Endothelial cell of umbilical vein (primary cell): Measurements from ENCODE around the gene ABCB9. TPM values are rescaled to one million over a fixed set of nuclear protein-coding genes. Genes with fewer than 3 reads are reported as not detected.

Experiments used
- BruUV-seq: library from RNA; stranded (reverse); fragments of 400-500 nt; replicated peaks from 2 replicates; lab custom pipeline; 2021; lab: Mats Ljungman, UMichigan
- CTCF ChIA-PET: fragments of 300-600, 350-600 bp; sonication (Branson Sonifier 250); formaldehyde crosslinking; loops from one replicate; lab custom pipeline; 2021; ENCODE audit warnings: antibody characterized with exemption, inconsistent platforms; lab: Charles Lee
- POLR2A ChIA-PET: fragments of 300-600, 350-600 bp; sonication (Branson Sonifier 250); formaldehyde crosslinking; loops from one replicate; lab custom pipeline; 2021; ENCODE audit warnings: antibody characterized with exemption, inconsistent platforms; lab: Charles Lee
- DNase-seq: peaks from one replicate; pipeline ENCODE4 v3.0.0-alpha.2; 2011; ENCODE audit warnings: low read depth, low spot score
- FAIRE-seq: peaks from 2 replicates; lab custom pipeline; 2011; peaks lifted over from hg19 to GRCh38; lab: Jason Lieb, UNC
- H2AFZ ChIP-seq: 2 replicates; pipeline ENCODE4 v1.6.0; 2012; ENCODE audit warnings: low read depth, low read length, control low read depth, inconsistent platforms
- H3K27ac ChIP-seq: 2 replicates; pipeline ENCODE4 v1.5.1; 2011; ENCODE audit warnings: low read depth, mild to moderate bottlenecking, control low read depth, low read length, moderate library complexity; ENCODE audit not compliant: insufficient read depth
- H3K27me3 ChIP-seq, 2 experiments: 2 replicates each; pipeline versions ENCODE4 v1.6.0 to v1.6.1; 2011; ENCODE audit warnings: low read length in 2 of 2, mixed read lengths in 1 of 2; ENCODE audit not compliant: control insufficient read depth in 2 of 2, insufficient read depth in 2 of 2
- H3K36me3 ChIP-seq, 2 experiments: 2 replicates in 1 of 2; 3 replicates in 1 of 2; pipeline ENCODE4 v1.5.1; 2011; ENCODE audit warnings: low read length in 2 of 2, mild to moderate bottlenecking in 1 of 2, moderate library complexity in 1 of 2; ENCODE audit not compliant: control insufficient read depth in 2 of 2, insufficient read depth in 2 of 2; ENCODE audit errors: extremely low read depth in 1 of 2
- H3K4me1 ChIP-seq: 3 replicates; pipeline ENCODE4 v1.5.1; 2011; ENCODE audit warnings: mild to moderate bottlenecking, low read length; ENCODE audit not compliant: control insufficient read depth, insufficient read depth; ENCODE audit errors: extremely low read depth
- H3K4me2 ChIP-seq: 2 replicates; pipeline ENCODE4 v1.6.1; 2011; ENCODE audit warnings: low read length, control low read depth, mixed read lengths; ENCODE audit not compliant: insufficient read depth
- H3K4me3 ChIP-seq, 3 experiments: fragments of 200-600 bp in 1 of 3; sonication (generic), shearing (Covaris generic) in 1 of 3; replicated peaks in 1 of 3; 2 replicates each; pipeline ENCODE4 v1.5.1; 2011 to 2016; ENCODE audit warnings: control low read depth in 3 of 3, low read length in 3 of 3, mild to moderate bottlenecking in 2 of 3, inconsistent platforms in 1 of 3, low read depth in 1 of 3, moderate library complexity in 1 of 3; ENCODE audit not compliant: insufficient read depth in 1 of 3
- H3K79me2 ChIP-seq: 2 replicates; pipeline ENCODE4 v1.6.0; 2012; ENCODE audit warnings: low read length, inconsistent platforms; ENCODE audit not compliant: control insufficient read depth, insufficient read depth
- H3K9ac ChIP-seq: replicated peaks from 2 replicates; pipeline ENCODE3; 2011; ENCODE audit warnings: low read length, control low read depth; ENCODE audit not compliant: insufficient read depth; ENCODE audit errors: extremely low read depth
- H3K9me1 ChIP-seq: replicated peaks from 3 replicates; pipeline ENCODE4 v1.6.0; 2011; ENCODE audit warnings: mild to moderate bottlenecking, low read length; ENCODE audit not compliant: control insufficient read depth, insufficient read depth; ENCODE audit errors: extremely low read depth
- H3K9me3 ChIP-seq: replicated peaks from 2 replicates; pipeline ENCODE4 v1.5.1; 2012; ENCODE audit warnings: low read length, inconsistent platforms; ENCODE audit not compliant: control insufficient read depth, insufficient read depth
- H4K20me1 ChIP-seq: replicated peaks from 2 replicates; pipeline ENCODE3; 2011; ENCODE audit warnings: mild to moderate bottlenecking, low read length; ENCODE audit not compliant: control insufficient read depth, insufficient read depth; ENCODE audit errors: extremely low read depth
- CTCF ChIP-seq, 2 donors: IDR thresholded peaks; 1 replicate in 1 of 2; 2 replicates in 1 of 2; pipeline ENCODE4 v1.5.1; 2011; ENCODE audit warnings: low read length in 2 of 2, mild to moderate bottlenecking in 2 of 2, moderate library complexity in 2 of 2, control low read depth in 1 of 2, inconsistent platforms in 1 of 2, low read depth in 1 of 2; ENCODE audit not compliant: insufficient read depth in 1 of 2; ENCODE audit errors: extremely low read depth in 1 of 2
- EZH2 ChIP-seq: IDR thresholded peaks from 2 replicates; pipeline ENCODE4 v1.6.1; 2012; ENCODE audit warnings: borderline replicate concordance, low read depth, mild to moderate bottlenecking, moderate library complexity, low read length, inconsistent platforms; ENCODE audit not compliant: severe bottlenecking
- FOS ChIP-seq: IDR thresholded peaks from 2 replicates; pipeline ENCODE4 v1.6.1; 2011; ENCODE audit warnings: mild to moderate bottlenecking, low read length, moderate library complexity, borderline replicate concordance; ENCODE audit not compliant: insufficient read depth
- GATA2 ChIP-seq: IDR thresholded peaks from 2 replicates; pipeline ENCODE4 v1.7.0; 2011; ENCODE audit warnings: low read depth, mild to moderate bottlenecking, moderate library complexity, mixed read lengths, low read length; ENCODE audit not compliant: insufficient read length, insufficient read depth
- JUN ChIP-seq: IDR thresholded peaks from 2 replicates; pipeline ENCODE4 v1.6.1; 2011; ENCODE audit warnings: borderline replicate concordance, low read depth; ENCODE audit not compliant: insufficient read length, insufficient read depth
- MYC ChIP-seq: IDR thresholded peaks from one replicate; pipeline ENCODE4 v1.6.1; 2011; ENCODE audit warnings: mild to moderate bottlenecking, low read depth, low read length
- POLR2A ChIP-seq: IDR thresholded peaks from 2 replicates; pipeline ENCODE4 v1.6.1; 2012; ENCODE audit warnings: low read depth, mild to moderate bottlenecking, control low read depth, low read length
- POLR2AphosphoS5 ChIP-seq: IDR thresholded peaks from 2 replicates; pipeline ENCODE4 v1.6.1; 2012; ENCODE audit warnings: low read depth, mild to moderate bottlenecking, control low read depth, low read length, moderate library complexity; ENCODE audit not compliant: insufficient read depth
- dilution Hi-C: fragments of 300-500 bp; cut with MboI; formaldehyde crosslinking; loops from one replicate; pipeline ENCODE4 v1.15.0; 2019; ENCODE audit warnings: low sequenced_read_pairs; ENCODE audit not compliant: extremely low pct_ligation_motif_present
- intact Hi-C: fragments of 100-400 bp; cut with micrococcal nuclease; formaldehyde crosslinking; loops from one replicate; pipeline ENCODE4 v1.10.0; 2022
- polyA plus RNA-seq, 4 experiments: library from polyadenylated mRNA; depleted of rRNA in 3 of 4; stranded (reverse) in 3 of 4; unstranded in 1 of 4; fragments of >200 nt; gene quantifications; 2 replicates each; pipeline versions ENCODE4 v1.2.1 to v1.2.3, GENCODE V29; 2011 to 2012; ENCODE audit warnings: missing spikeins in 1 of 4
- total RNA-seq: library from RNA; stranded (reverse); gene quantifications from 2 replicates; pipeline ENCODE4 v1.2.3, GENCODE V29; 2021
- TF ChIP-seq, protein P1 (sequence below): IDR thresholded peaks from 2 replicates; pipeline ENCODE4 v1.6.1; 2011; ENCODE audit not compliant: insufficient read depth, insufficient read length

Gene ABCB9
- total and polyA plus RNA-seq, 2 donors (not counting 3 experiments of a cell fraction or from before 2014, with no cell fraction given), result 11.7 to 16.9 TPM

DNA sequence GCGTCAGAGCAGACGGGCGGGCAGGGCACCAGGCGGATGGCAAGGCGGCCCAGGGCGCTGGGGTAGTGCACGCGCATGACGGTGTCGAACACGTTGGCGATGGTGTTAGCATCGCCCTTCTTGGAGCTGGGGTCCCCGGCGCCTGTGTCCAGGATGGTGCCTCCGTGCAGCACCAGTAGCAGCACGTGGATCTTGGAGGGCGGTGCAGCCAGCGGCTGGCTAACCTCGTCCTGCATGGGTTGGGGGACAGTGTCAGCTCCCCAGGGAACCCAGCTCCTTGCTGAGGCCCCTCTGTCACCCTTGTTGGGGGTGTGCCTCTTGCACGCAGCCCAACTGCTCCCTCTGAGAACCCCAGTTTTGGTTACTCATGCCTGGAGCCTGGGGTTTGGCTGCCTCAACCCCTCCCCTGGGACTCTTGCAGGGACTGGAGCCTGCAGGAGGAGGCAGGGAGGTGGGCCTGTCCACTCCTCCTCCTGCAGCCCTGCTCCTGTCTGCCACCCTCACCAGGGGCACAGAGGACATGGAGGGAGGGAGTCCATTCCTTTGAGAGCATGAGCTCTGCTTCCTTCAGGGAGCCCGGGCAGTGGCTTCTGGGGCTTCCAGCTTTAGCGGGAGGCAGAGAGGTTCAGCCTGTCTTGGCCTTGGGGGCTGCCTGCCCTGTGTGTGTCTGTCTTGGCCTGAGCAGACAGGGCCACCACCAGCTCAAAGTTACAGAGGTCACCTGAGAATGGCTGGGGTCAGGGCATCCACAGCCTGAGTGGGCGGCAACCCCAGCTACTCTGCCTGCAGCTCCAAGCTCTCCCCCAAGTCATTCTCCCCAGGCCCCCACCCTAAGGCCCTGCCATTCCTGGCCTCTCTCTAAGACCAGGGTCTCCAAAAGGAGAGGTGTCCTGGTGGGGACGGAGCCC is 31.3 kb upstream of the ABCB9 start:
- Histone ChIP-seq H3K36me3 (no peaks in the 10 kb centered on the region), H3K9me1 (no peaks in the 10 kb centered on the region), H3K9ac (no peak overlapping the region), H2AFZ (no peak overlapping the region), H3K4me2 (no peak overlapping the region), H3K4me3 (no peak overlapping the region), H3K79me2 (no peaks in the 10 kb centered on the region), H3K9me3 (no peaks in the 10 kb centered on the region), H3K27me3 (no peaks in the 10 kb centered on the region), H4K20me1 (no peaks in the 10 kb centered on the region), H3K27ac (no peak overlapping the region), H3K4me1 (no peaks in the 10 kb centered on the region)
- DNase-seq (no peak), FAIRE-seq (no peak)
- TF ChIP-seq, protein P1, sequence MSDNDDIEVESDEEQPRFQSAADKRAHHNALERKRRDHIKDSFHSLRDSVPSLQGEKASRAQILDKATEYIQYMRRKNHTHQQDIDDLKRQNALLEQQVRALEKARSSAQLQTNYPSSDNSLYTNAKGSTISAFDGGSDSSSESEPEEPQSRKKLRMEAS, result no peak
- TF ChIP-seq EZH2 (no peak), CTCF (IDR thresholded peaks at IDR 0.05; ENCODE audit: extremely low read depth in 1 of 2, insufficient read depth in 1 of 2, low read depth in 1 of 2, low read length in 2 of 2) (no peak), FOS (no peak), POLR2AphosphoS5 (no peak), POLR2A (no peak), MYC (no peak), GATA2 (no peak), JUN (no peak)
- dilution Hi-C loops, result no loop called here
- no TSS peak for BruUV-seq
- ChIA-PET CTCF (interaction anchor here (1.3 kb wide), 1 partner anchor 240 kb away, joined by 4 read pairs; no protein-coding TSS in a partner anchor), POLR2A (no interaction called here)
- intact Hi-C loops, result no loop called here
